Right renal cortex interstitium (tissue), 3 donors: ENCODE measurements around the gene POPDC2. TPM values are rescaled to one million over a fixed set of nuclear protein-coding genes. Genes with fewer than 3 reads are reported as not detected.

Experiments used
- polyA plus RNA-seq, 3 donors: library from polyadenylated mRNA; unstranded; fragments of 120-200 nt; gene quantifications; one replicate each; pipeline ENCODE4 v1.2.1, GENCODE V29; 2013; ENCODE audit not compliant: insufficient read length in 3 of 3

The POPDC2 gene
- polyA plus RNA-seq, 3 donors, result 3.8 to 4.5 (median 4.5) TPM

Other genes starting within 250 kb of the POPDC2 start
- gene TMEM39A, start 197.0 kb downstream of the POPDC2 start, polyA plus RNA-seq, result 10 to 100 TPM; 49.7 to 55.4 (median 50.4) TPM
- 10 to 100 TPM; 24.8 to 27.3 (median 26.7) TPM for gene POGLUT1, start 191.6 kb downstream of the POPDC2 start, polyA plus RNA-seq
- gene TIMMDC1, start 162.0 kb downstream of the POPDC2 start, polyA plus RNA-seq, result 100 to 1,000 TPM; 107 to 110 (median 107) TPM
- under 1 TPM; 0.11 to 0.23 (median 0.12) TPM for gene CD80, start 101.0 kb downstream of the POPDC2 start, polyA plus RNA-seq
- gene ADPRH, start 81.1 kb downstream of the POPDC2 start, polyA plus RNA-seq, result 1 to 10 TPM; 7.0 to 7.7 (median 7.6) TPM
- 1 to 10 TPM; 7.4 to 9.0 (median 8.5) TPM for gene PLA1A, start 62.7 kb downstream of the POPDC2 start, polyA plus RNA-seq
- gene COX17, start 16.8 kb upstream of the POPDC2 start, polyA plus RNA-seq, result 10 to 100 TPM; 40.3 to 45.9 (median 44.3) TPM
- gene CFAP91, start 42.4 kb upstream of the POPDC2 start, polyA plus RNA-seq, result 10 to 100 TPM; 15.0 to 25.5 (median 18.8) TPM
- under 1 TPM; 0.49 to 0.54 (median 0.54) TPM for gene NR1I2, start 121.5 kb upstream of the POPDC2 start, polyA plus RNA-seq